GM18499 (cell line): Measurements from ENCODE around the gene UGT1A6.

ENCODE experiments used
- ATAC-seq: cut with Tn5 transposase; IDR thresholded peaks from one replicate; pipeline ENCODE4 v1.9.1; 2021; ENCODE audit warnings: moderate number of reproducible peaks; ENCODE audit not compliant: insufficient read depth, unreplicated experiment

The UGT1A6 gene

DNA sequence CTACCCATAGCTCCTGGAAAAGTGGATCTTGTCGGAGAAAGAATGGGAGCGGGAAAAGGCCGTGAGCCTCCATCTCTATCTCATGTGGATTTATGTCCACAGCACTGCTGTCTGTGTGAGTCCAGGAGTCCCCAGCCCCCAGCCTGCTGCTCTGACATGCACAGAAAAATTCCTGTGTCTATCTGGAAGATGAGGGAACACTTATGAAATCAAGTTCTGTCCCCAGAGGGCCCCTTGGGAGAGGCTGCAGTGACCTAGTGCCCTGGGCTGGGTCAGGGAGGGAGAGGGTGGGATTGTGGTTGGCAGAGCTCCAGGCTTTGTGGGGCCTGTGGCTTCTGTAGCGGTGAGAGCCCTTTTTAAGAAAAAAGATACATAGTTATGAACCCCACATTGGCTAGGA is 124.1 kb downstream of the UGT1A6 start:
- no peak for ATAC-seq

DNA sequence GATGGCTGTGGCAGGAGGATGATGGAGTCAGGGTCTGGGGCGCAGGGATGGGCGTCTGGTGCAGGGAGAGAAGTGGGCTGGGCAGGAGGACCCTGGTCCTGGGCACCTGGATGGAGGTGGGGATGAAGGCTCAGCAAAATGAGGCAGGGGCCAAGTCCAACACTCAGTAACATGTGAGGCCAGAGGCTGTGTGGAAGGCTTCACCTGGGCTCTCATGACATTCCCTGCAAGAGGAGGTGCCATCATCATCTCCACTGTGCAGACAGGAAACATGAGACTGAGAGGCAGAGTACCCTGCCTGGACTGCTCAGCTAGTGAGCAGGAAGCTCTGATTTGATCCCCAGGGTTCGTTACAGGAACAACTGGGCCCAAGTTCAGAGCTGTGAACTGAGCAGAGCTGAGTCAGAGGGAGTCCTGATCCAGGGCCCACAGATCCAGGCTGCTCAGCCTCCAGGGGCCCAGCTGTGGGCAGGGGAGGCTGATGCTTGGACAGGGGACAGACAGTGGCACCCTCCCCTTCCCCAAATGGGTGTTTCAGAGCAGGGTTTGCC is 124.7 kb downstream of the UGT1A6 start:
- no peak for ATAC-seq

DNA sequence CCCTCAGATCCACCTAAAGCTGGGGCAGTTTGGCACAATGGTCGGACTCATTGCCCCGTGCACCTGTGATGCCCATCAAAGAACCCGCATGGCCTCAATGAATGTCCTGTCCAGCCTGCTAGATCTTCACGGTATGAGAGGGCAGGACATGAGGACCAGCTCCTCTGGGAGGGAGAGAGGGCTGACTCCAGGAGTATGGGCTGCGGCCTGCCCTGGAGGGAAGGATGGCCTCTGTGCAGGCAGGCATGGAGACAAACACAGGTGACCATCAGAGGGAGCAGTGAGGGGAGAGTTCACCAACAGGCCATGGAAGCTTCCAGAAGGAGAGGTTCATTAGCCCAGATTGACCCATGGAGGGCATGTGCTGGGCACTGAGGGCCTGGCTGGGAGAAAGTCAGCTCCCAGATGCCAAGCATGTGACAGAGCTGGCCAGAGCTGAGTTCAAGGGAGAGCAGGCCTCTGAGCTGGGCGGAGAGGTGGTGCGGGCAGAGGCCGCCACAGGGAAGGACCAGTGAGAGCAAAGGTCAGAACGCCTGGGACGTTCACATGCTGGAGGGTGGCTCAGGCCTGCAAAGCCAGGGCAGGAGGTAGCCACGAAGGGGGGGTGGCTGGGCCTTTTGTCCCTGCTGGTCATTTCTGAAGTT is 125.4 kb downstream of the UGT1A6 start:
- no peak for ATAC-seq

DNA sequence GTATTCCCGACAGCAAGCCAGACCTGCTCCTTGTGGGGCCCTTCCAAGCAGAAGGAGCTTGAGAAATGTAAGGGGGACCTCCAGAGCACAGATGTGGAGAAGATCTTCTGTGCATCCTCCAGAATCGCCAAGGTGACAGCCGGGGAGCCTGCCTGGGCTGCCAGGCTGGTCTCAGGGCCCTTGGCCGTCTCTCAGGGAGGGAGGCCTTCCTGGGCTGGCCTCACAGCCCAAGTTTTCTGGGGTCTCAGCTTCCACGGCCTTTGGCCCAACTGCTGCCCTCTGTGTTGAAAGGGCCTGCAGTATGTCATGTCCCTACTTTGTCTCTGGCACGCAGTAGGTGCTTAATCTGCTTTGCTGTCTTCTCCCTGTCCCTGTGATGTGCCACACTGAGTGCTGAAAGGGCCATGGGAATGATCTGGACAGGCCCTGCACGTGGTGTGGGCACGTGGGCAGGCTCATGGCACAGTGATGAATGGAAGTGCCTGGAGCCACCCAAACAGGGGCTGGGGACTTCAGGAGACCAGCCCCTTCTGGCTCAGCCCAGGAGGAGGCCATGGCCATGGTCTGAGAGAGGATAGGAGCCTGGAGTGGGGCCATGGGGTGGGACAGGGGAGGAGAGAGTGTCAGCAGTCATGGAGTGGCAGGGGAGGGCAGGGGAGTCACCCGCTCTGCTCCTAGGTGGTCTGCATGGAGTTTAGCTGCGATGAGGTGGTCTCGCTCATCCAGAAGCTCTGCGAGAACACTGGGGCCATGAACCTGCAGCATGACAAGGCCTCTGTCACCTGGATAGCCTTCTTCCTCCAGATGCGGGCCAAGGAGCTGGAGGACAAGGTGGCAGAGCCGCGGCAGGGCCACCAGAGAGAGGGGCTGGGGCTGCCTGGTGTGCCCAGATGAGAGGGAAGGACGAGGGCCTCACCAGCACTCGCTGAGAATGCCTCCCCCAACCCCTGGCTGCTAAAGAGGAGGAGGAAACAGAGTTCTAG is 126.2 kb downstream of the UGT1A6 start:
- no peak for ATAC-seq

DNA sequence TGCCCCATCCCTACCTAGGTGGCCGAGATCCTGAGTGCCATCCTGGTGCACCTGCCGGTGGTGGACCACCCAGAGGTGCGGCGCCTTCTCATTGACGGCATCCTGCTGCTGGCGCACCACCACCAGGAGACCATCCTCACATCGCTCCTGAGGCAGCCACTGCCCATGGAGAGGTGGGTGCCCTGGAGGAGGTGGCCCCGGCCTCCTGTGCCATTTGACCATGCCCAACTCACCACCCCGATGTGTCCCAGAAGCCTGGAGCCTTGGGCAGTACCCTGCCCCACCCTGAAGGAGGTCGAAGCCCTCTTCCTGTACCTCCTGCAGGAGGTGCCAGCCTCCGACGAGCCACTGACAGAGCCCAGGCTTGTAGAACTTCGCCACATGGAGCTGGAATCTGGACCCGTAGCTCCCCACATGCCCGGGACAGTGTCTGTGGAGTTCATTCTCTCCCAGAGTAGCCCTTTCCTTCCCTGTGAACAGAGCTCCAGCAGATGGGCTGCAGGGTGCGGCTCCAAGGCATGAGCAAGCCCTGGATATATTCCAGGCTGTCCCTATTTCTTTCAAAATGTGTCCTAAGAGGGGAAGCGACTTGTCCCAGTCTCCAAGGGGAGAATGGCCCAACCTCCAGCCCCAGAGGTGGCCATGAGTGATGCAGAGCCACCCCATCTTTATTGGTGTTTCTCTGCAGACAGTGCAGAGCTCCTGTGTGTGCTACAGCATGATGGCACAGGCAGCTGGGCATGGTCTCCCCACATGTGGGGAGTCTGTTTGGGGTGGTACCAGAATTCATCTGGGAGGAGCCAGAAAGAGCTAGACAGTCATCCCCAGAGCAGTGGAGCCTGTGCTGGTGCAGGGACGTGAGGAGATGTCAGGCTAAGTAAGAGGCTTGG is 127.4 kb downstream of the UGT1A6 start:
- no peak for ATAC-seq

DNA sequence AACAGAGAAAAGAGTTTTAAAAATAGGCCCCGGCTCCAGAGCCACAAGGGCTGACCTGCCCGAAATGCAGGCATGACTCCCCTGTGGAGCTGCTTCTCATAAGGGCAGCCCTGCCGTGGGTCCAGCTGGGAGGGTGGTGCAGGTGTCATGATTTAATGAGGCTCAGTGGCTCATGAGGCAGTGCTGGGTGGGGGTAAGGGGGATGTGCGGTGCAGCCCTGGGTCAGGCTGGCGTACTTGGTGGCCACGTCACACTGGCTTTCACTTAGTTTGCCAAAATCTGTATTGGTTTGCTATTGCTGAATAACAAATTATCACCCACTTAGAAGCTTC is 128.1 kb downstream of the UGT1A6 start:
- no peak for ATAC-seq

DNA sequence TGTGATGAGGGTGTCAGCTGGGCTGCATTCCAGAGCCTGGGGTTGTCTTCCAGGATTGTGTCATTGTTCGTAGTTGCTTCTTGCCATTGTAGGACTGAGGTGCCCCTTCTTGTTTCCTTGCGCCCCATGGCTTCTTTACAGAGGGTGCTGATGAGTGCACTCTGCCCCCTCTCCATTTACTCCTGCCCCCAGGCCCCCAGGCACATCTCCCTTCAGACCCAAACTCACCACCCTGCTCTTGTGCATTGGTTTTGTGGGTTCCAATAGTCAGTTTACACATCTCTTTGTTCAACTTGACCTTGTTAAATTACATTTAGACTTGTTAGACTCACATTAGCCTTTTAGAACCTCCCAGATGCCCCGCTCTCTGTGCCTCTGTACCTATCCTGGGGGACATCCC is 128.5 kb downstream of the UGT1A6 start:
- ATAC-seq: no peak

DNA sequence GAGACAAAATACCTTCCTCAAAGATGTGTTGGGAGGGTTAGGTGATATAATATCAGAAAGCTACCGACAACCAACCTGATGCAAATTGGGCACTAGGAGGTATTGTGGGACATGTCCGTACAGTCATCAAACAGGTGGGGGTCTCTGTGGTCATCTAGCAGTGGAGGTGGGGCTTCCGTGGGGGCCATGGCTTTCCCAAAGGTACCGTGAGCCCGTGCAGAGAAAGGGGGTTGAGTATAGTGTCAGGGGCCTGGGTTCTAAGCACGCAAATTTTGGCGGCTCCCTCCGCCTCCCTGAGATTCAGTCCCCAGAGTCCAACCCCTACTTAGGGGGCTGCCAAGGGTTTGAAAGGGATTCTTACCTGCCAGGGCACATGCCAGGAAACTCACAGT is 129.0 kb downstream of the UGT1A6 start:
- ATAC-seq: no peak

DNA sequence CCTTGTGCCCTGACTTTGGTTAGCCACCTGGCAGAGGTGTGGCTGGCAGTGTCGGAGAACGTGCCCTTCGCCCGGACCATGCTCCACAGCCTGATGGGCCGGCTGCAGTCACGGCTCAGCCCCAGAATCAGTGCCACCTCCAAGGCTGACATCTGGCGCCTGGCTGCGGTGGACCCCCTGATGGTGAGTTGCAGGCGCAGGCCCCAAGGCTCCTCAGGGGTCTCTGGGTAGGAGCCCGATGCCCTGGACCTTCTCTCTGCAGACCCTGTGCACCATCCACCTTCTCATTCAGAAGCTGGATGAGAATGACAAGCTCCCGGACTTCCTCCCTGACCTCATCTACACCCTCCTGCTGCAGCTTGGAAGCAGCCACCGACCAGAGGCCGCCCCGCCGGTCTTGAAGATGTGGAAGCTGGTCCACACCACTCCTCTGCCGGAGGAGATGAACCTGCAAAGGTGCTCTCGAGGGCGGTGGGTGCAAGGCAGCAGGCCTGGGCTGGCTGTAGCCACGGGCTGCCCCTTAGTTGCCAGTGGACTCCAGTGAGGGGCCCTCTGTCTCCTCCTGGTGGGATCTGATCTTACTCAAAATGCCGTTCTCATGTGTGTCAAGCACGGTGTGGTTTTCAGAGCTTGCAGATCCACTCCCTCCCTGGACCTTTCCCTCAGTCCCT is 129.5 kb downstream of the UGT1A6 start:
- ATAC-seq: no peak
